ENCODE results near the gene PROB1. TPM values are rescaled to one million over a fixed set of nuclear protein-coding genes. Genes with fewer than 3 reads are reported as not detected.
A peak's percentile ranks its signal among the peaks of the same experiment; 100 is the strongest.

Gene PROB1
- total RNA-seq, 1 experiment from 2014 or later: 2.3 TPM

GRCh38 chr5:139404484-139404840 lies 9.6 kb upstream of the PROB1 start:
- H3K4me3 ChIP-seq (ENCODE audit: low read depth in 2 of 2, low read length in 2 of 2): peak overlapping the region; percentile 53 to 71
- H3K36me3 ChIP-seq (ENCODE audit: control insufficient read depth, insufficient read depth, low read length): no peaks in the 10 kb centered on the region
- no peaks in the 10 kb centered on the region for H3K9me3 ChIP-seq (ENCODE audit: control insufficient read depth, insufficient read depth, low read depth, low read length)
- BruUV-seq (replicated peaks): no TSS peak
- ChIA-PET POLR2A (no interaction called here), CTCF (no interaction called here)
- H3K27me3 ChIP-seq (ENCODE audit: control insufficient read depth, insufficient read depth, low read length): no peaks in the 10 kb centered on the region
- in situ Hi-C loops (cut with HindIII; ENCODE audit: low pct_unique_long_range_greater_than_20kb, low sequenced_read_pairs) (loop anchor here (25.0 kb wide), 1 partner anchor 108 kb away; no protein-coding TSS in a partner anchor), intact Hi-C loops (cut with micrococcal nuclease; ENCODE audit: unreplicated experiment) (no loop called here)
- DNase-seq (ENCODE audit: low read depth, low spot score) (no peak), ATAC-seq (no peak)
- TF ChIP-seq SIN3A (IDR thresholded peaks at IDR 0.05; ENCODE audit: borderline replicate concordance, insufficient read depth, low read depth, low read length): no peak
- TF ChIP-seq REST (IDR thresholded peaks at IDR 0.05; ENCODE audit: insufficient read depth in 1 of 2, low read depth in 2 of 2, low read length in 1 of 2): no peak
- TF ChIP-seq CTCF (IDR thresholded peaks at IDR 0.05): no peak
- no peak for TF ChIP-seq TCF7L2 (IDR thresholded peaks at IDR 0.05; ENCODE audit: low read depth, low read length)
- no peak for TF ChIP-seq POLR2AphosphoS5 (IDR thresholded peaks at IDR 0.05; ENCODE audit: low read depth, low read length)
- peak overlapping the region; percentile 91 for H3K27ac ChIP-seq (ENCODE audit: low read length)
- H3K4me1 ChIP-seq (ENCODE audit: control insufficient read depth, insufficient read depth, low read length): peaks cover 14% of the 10 kb centered on the region

GRCh38 chr5:139403787-139404483 lies 9.0 kb upstream of the PROB1 start, which contains the start of gene SPATA24:
SPATA24 (minus strand) TSS chr5:139404089; CDS start chr5:139404060, 29 bp downstream.
- POLR2A ChIA-PET: interaction anchor here (0.6 to 0.7 kb wide), 3 partner anchors 8 to 444 kb away, joined by 4 to 5 read pairs (median 5); no protein-coding TSS in a partner anchor
- peak within 1 kb of the TSS; percentile 53 to 71 for H3K4me3 ChIP-seq (ENCODE audit: low read depth in 2 of 2, low read length in 2 of 2)
- H3K27me3 ChIP-seq (ENCODE audit: control insufficient read depth, insufficient read depth, low read length): no peaks in the 10 kb centered on the region
- in situ Hi-C loops (cut with HindIII; ENCODE audit: low pct_unique_long_range_greater_than_20kb, low sequenced_read_pairs) (loop anchor here (25.0 kb wide), 1 partner anchor 108 kb away; no protein-coding TSS in a partner anchor), intact Hi-C loops (cut with micrococcal nuclease; ENCODE audit: unreplicated experiment) (no loop called here)
- H3K27ac ChIP-seq (ENCODE audit: low read length): peak within 1 kb of the TSS; percentile 91
- no TSS peak for BruUV-seq (replicated peaks)
- H3K36me3 ChIP-seq (ENCODE audit: control insufficient read depth, insufficient read depth, low read length): no peaks in the 10 kb centered on the region
- ATAC-seq (peak; percentile 97), DNase-seq (ENCODE audit: low read depth, low spot score) (peak; percentile 83)
- H3K4me1 ChIP-seq (ENCODE audit: control insufficient read depth, insufficient read depth, low read length): peaks cover 14% of the 10 kb centered on the region
- TF ChIP-seq CTCF (IDR thresholded peaks at IDR 0.05) (no peak), TCF7L2 (IDR thresholded peaks at IDR 0.05; ENCODE audit: low read depth, low read length) (no peak), REST (IDR thresholded peaks at IDR 0.05; ENCODE audit: insufficient read depth in 1 of 2, low read depth in 2 of 2, low read length in 1 of 2) (0 out of 4 replicates have a peak, but pooled peaks of 1 of the 2 experiments have one; percentile 16), POLR2AphosphoS5 (IDR thresholded peaks at IDR 0.05; ENCODE audit: low read depth, low read length) (peak; percentile 47; the same call in 1 of the 2 replicates), SIN3A (IDR thresholded peaks at IDR 0.05; ENCODE audit: borderline replicate concordance, insufficient read depth, low read depth, low read length) (peak; percentile 63; the same call in 1 of the 2 replicates)
- CTCF ChIA-PET: no interaction called here
- no peaks in the 10 kb centered on the region for H3K9me3 ChIP-seq (ENCODE audit: control insufficient read depth, insufficient read depth, low read depth, low read length)
